ENCODE data around the gene POU2F3.

POU2F3 gene

DNA sequence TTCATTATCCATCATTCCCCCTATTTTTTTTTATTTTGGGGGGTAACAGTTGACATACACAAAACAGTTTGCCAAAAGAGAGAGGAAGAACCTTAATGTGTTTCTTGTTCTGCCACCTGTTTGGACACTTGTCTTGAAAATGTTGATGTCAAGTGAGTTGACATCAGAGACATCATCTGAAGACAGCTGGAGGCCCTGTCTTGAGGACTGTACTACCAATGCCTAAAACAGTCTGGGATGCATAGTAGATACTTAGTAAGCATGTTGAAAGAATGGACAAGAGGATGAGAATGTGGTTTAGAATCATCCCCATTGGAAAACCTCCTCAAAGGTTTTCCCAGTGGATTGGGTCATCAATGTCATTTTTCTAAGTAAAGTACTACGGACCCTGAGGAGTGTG is 93.9 kb downstream of the POU2F3 start:
- in situ Hi-C loops (cut with MboI; ENCODE audit: low sequenced_read_pairs, unreplicated experiment), result no loop called here

DNA sequence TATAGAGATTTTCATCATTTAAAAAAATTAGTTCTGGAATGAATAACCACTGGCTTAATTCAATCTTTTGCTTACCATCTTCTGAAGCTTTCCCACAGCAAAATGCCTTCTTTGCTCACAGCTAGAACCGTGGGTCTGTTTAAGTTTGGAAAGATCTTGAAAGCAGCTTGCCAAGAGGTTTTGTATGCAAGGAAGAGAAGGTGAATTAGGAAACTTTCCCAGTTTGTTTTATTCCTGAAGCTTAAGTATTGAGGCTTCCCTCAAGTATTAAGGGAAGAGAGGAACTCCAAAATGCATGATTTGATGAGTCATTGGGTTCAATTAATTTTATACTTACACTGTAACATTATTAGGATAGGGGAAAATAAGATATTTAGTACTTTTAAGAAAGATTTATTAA is 94.4 kb downstream of the POU2F3 start:
- in situ Hi-C loops (cut with MboI; ENCODE audit: low sequenced_read_pairs, unreplicated experiment), result no loop called here
- TF ChIP-seq, protein P1, sequence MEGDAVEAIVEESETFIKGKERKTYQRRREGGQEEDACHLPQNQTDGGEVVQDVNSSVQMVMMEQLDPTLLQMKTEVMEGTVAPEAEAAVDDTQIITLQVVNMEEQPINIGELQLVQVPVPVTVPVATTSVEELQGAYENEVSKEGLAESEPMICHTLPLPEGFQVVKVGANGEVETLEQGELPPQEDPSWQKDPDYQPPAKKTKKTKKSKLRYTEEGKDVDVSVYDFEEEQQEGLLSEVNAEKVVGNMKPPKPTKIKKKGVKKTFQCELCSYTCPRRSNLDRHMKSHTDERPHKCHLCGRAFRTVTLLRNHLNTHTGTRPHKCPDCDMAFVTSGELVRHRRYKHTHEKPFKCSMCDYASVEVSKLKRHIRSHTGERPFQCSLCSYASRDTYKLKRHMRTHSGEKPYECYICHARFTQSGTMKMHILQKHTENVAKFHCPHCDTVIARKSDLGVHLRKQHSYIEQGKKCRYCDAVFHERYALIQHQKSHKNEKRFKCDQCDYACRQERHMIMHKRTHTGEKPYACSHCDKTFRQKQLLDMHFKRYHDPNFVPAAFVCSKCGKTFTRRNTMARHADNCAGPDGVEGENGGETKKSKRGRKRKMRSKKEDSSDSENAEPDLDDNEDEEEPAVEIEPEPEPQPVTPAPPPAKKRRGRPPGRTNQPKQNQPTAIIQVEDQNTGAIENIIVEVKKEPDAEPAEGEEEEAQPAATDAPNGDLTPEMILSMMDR (IDR thresholded peaks at IDR 0.05; ENCODE audit: borderline replicate concordance, control extremely low read depth, extremely low read depth, insufficient read depth, missing control alignments), result no peak
- no peak for DNase-seq (ENCODE audit: low spot score)

More for the DNA sequence above, 93.9 kb downstream of the POU2F3 start:
- TF ChIP-seq, protein P1 (IDR thresholded peaks at IDR 0.05; ENCODE audit: borderline replicate concordance, control extremely low read depth, extremely low read depth, insufficient read depth, missing control alignments), result no peak
- no peak for DNase-seq (ENCODE audit: low spot score)

DNA sequence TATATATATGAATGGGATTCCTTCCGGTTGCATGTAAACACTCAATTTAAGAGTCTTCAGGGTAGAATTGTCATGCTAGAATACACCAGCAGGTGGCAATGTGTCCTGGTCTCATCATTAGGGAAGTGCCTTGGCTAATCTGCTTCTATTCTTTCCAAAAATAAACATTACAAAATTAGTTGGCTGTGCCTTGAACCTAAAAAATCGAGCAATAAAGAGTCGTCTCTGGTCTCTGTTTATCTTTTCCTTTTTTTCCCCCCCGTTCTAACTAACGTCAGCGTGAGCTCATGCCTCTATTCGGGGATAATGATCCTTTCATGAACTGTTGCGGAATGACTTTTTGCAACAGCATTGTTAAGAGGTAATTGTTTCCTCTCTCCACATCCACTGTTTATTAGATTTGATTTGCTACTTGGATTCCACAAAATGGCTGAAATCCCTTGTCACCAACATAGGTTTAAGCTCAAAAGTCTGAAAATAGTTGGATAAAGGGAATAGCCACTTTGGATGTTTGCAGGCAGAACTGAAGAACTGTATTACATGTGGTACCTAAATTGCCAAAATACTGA is 95.0 kb downstream of the POU2F3 start:
- TF ChIP-seq, protein P1 (IDR thresholded peaks at IDR 0.05; ENCODE audit: borderline replicate concordance, control extremely low read depth, extremely low read depth, insufficient read depth, missing control alignments), result peak; percentile 52
- DNase-seq (ENCODE audit: low spot score), result peak; percentile 66
- in situ Hi-C loops (cut with MboI; ENCODE audit: low sequenced_read_pairs, unreplicated experiment), result no loop called here

DNA sequence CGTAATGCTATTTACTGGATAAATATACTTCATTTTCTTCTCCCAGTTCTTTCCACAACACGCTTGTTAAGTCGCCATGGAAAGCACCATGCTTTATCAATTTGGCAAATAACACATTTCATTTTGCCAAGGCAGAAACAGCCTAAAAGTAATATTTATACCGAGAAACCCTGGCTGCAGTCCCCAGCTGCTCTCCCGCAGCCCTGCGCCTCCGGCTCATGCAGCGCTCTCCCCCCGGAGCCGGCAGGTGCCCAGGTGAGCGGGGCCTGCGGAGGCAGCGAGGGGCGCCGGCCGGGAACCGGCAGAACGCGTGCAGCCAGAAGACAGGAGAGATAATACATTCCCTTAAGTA is 95.6 kb downstream of the POU2F3 start:
- in situ Hi-C loops (cut with MboI; ENCODE audit: low sequenced_read_pairs, unreplicated experiment), result no loop called here
- no peak for DNase-seq (ENCODE audit: low spot score)
- TF ChIP-seq, protein P1 (IDR thresholded peaks at IDR 0.05; ENCODE audit: borderline replicate concordance, control extremely low read depth, extremely low read depth, insufficient read depth, missing control alignments), result no peak

DNA sequence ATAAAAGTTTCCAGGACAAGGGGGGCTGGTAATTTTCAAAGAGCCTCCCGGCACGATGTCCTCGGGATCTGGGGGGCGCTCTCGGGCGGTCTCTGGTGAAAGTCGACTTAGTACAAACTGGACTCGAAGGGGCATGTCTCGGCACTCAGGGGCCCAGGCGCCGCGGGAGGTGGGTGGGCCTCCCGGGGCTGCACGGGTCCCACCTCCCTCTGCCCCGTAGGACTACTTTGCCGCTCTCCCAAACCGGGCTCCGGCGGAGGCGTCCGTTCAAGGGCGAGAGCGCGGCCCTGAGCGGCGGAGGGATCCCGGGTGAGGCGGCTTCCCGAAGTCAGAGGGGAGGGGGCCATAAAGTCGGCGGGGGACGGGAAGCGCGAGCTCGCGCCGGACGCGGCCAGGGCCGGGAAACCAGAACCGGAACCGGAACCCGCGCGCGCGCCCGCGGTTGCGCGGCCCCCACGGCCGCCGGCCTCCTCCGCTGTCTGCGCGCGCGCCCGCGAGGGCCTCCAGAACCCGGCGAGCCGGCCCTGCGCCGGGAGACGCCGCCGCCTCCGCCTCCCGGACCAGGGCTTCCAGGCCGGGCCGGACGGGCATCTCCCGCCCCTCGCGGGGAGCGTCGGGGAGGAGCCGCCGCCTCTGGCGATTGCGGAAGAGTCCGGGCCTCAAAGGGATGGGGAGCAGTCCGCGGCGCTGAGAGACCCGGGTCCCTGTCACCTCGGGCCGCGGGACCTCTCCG is 96.1 kb downstream of the POU2F3 start, which contains the start of gene ARHGEF12:
Gene ARHGEF12 (plus strand): TSS at position 506 of the 733 bp plus-strand sequence. CDS start 831 bp downstream, outside the sequence.
- in situ Hi-C loops (cut with MboI; ENCODE audit: low sequenced_read_pairs, unreplicated experiment), result no loop called here
- DNase-seq (ENCODE audit: low spot score), result peak; percentile 94
- TF ChIP-seq, protein P1 (IDR thresholded peaks at IDR 0.05; ENCODE audit: borderline replicate concordance, control extremely low read depth, extremely low read depth, insufficient read depth, missing control alignments), result peak; percentile 30

DNA sequence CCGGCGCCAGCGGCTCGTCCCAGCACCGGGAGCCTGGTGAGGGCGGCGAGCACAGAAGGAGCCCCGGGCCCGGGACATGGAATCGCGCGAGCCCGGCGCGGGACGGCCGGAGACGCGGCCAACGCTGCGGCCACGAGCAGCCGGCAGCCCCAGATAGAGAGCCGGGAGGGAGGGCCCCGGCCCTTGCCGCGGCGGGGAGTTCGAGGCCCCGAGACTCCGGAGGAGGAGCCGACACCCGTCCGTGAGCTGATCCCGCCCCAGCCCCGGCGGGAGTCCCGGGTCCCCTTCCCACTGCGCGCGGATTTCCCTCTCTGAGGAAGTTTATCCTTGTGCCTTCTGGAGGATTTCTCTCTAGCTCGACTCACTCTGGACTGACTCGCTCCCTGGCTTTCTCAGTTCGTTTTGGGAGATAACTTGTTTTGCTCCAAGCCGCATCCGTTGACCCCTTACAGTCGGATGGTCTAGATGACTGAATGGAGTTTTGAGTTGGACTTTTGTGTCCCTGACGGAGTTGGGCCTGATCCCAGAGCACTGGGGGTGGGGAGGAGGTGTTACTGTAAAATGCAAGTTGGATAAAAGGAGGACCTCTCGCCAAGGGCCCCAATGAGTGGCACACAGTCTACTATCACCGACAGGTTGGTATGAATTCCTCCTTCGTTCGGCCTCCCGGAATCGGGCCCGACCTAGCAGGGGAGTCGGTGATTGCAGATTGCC is 96.9 kb downstream of the POU2F3 start:
- in situ Hi-C loops (cut with MboI; ENCODE audit: low sequenced_read_pairs, unreplicated experiment), result no loop called here
- TF ChIP-seq, protein P1 (IDR thresholded peaks at IDR 0.05; ENCODE audit: borderline replicate concordance, control extremely low read depth, extremely low read depth, insufficient read depth, missing control alignments), result no peak
- no peak for DNase-seq (ENCODE audit: low spot score)
